H7 (cell line): ENCODE measurements around the gene ISLR. TPM values are rescaled to one million over a fixed set of nuclear protein-coding genes. Genes with fewer than 3 reads are reported as not detected.
A peak's percentile ranks its signal among the peaks of the same experiment; 100 is the strongest.
"Not testable (repeated sequence)": the region's sequence is repeated elsewhere in the genome, so short reads cannot be mapped to it uniquely, and the experiment has no call there.

Experiments
- DNase-seq: peaks from one replicate; pipeline ENCODE4 v3.0.0; 2012
- H3K27me3 ChIP-seq: 2 replicates; pipeline ENCODE4 v1.6.0; 2011; ENCODE audit warnings: mild to moderate bottlenecking, low read length; ENCODE audit not compliant: control insufficient read depth, insufficient read depth
- H3K36me3 ChIP-seq: replicated peaks from 2 replicates; pipeline ENCODE4 v1.5.1; 2011; ENCODE audit warnings: low read length; ENCODE audit not compliant: control insufficient read depth, insufficient read depth
- H3K4me3 ChIP-seq: 2 replicates; pipeline ENCODE4 v1.5.1; 2011; ENCODE audit warnings: low read depth, mild to moderate bottlenecking, control low read depth, low read length, moderate library complexity; ENCODE audit not compliant: insufficient read depth
- total RNA-seq: library from RNA; depleted of rRNA; stranded (reverse); fragments of >200 nt; shearing (Covaris generic); gene quantifications from 2 replicates; pipeline ENCODE4 v1.2.3, GENCODE V29; 2014

Gene ISLR
- total RNA-seq, 1 experiment from 2014 or later = 20.5 TPM

DNA sequence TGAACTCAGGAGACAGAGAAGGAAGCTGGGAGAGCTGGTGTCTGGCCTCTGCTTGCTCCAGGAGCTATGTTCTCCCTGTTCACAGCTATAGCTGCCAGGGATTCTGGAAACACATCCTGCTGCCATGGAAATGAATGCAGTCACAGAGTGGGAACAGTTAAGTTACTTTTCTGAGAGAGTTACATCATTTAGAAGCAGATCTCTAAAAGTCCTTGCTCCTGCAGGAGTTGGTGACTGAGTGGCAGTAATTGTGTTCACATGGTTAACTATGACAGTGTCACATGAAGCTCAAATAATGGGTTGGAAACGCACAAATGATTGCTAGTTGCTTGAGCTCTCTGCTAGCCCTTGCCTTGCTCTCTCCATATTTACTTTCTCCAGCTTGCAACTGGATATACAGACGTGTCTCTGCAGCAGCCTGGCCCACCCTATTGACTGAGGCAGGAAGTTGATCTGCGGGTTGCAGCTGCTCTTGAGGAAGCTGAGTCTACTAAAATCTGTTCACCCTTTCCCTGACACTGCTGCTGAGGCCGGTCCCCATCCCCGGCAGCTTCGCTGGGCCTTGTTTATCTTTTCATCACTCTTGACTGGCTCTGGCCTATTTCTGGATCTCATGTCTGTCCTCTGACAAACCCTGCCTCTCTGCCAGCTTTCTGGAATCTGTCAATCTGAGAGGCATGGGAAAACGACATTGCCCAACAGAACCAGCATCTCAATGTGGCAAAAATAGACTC is 16.7 kb upstream of the ISLR start:
- Histone ChIP-seq H3K36me3 (no peaks in the 10 kb centered on the region), H3K27me3 (no peaks in the 10 kb centered on the region), H3K4me3 (no peak overlapping the region)
- no peak for DNase-seq

DNA sequence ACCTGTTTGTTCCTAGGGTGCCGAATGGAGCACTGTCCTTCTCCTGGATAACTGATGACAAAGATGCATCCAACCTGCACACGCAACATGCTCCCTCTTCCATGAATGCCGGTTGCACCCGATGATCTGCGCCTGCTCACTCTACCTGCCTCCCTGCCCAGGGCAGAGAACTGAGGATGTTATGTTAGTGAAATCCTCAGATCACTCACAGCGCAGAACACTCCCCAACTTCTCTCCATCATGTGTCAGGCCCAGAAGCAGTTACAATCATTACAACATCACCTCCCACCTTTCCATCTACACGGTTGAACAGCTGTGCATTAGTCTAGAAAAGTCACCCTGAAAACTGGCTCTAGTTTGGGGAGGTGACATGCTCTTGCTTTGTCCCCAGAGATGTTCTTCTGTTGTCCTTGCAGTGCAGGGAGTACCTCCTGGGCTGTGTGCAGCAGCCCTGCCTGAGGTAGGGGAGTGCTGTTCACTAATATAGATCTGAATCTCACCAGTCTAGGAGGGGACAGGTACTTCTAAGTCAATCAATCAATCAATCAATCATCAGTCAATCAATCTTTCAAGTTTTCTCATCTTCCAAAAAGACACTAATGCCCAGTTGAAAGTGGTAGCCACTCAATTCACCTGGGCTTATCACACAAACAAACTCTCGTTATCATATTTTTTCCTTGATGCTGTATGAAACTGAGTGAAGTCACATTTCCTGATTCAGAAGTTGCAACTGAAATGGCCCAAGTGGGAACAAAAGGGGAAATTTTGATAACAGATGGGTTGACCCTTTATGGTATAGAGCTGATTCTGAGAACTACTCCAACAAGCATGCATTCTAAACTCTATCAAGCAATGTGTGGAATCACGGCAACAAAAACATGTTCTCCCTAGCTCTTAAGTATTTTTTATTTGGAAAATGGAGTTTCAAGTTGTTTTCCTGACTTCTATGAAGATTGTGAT is 15.4 kb upstream of the ISLR start:
- no peak for DNase-seq
- Histone ChIP-seq H3K4me3 (no peak overlapping the region), H3K36me3 (no peaks in the 10 kb centered on the region), H3K27me3 (no peaks in the 10 kb centered on the region)

DNA sequence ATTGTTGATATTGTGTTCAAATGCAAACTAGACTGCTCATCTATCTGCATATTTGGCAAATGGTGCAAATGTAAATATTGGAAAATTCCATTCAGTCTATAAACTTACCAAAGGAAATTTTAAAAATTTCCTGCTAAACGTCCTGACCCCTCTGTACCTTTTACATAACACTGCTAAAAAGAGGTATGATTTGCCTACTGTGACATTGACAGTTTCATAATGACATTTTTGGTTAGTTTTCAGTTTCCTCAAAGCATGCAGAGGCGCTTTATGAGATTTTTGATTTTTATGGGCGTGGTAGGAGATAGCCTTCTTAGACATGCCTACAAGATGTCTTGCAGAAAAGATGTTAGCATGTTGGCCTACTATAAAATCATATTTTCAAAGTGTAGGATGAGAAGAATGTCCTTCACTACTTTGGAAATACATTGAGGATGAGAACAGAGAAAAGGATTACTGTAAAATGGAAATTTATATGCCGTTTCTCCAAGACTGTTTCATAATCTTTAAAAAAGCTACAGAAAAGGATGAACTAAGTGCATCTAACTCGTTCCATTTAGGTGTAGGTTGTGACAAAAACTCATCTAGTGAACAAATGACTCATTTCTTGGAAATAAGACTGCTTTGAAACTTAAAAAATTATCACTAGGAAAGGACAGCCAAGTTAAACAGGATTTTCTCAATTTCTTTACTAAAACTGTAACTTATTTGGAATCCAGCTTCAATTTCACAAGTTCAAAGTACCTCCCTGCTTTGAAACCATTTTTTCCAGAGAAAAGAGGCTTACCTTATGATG is 14.5 kb upstream of the ISLR start:
- Histone ChIP-seq H3K4me3 (no peak overlapping the region), H3K36me3 (no peaks in the 10 kb centered on the region), H3K27me3 (no peaks in the 10 kb centered on the region)
- no peak for DNase-seq

DNA sequence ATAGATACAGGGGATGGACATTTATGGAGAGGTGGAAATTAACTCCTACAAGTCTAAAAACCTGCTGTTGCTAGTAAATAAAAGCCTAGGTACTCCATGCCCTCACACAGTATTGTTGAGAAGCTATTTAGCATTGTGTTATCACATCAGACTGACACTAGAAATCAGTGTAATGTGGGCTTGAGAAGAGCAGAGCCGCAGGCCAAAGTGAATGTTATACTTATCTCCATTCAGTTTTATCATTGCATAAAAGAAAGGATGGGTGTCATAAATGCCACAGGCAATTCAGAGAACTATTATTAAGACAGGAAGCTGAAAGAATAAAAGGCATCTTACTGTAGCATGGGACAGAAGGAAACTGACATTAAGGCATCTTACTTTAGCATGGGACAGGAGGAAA is 13.7 kb upstream of the ISLR start:
- no peaks in the 10 kb centered on the region for H3K27me3 ChIP-seq
- no peaks in the 10 kb centered on the region for H3K36me3 ChIP-seq
- no peak overlapping the region for H3K4me3 ChIP-seq
- DNase-seq = no peak

DNA sequence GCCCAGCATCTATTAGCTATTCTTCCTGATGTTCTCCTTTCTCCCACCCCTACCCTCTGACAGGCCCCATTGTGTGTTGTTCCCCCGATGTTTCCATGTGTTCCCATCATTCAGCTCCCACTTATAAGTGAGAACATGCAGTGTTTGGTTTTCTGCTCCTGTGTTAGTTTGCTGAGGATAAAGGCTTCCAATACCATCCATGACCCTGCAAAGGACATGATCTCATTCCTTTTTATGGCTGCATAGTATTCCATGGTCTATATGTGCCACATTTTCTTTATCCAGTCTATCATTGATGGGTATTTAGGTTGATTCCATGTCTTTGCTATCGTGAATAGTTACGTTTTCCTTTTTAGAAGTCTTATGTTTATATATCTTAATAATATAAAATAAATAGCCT is 13.1 kb upstream of the ISLR start:
- H3K27me3 ChIP-seq, H3K4me3 ChIP-seq, DNase-seq, H3K36me3 ChIP-seq: not testable (repeated sequence)

DNA sequence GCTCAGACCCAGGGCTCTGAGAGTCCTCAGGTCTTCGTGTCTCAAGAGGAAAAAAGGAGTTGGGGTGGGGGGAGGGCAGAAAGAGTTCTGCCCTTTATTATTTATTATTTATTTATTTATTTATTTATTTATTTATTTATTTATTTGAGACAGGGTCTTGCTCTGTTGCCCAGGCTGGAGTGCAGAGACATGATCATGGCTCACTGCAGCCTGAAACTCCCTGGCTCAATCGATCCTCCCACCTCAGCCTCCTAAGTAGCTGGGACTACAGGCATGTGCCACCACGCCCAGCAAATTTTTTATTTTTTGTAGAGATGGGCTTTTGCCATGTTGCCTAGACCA is 11.3 kb upstream of the ISLR start:
- H3K4me3 ChIP-seq, DNase-seq, H3K36me3 ChIP-seq, H3K27me3 ChIP-seq: not testable (repeated sequence)

DNA sequence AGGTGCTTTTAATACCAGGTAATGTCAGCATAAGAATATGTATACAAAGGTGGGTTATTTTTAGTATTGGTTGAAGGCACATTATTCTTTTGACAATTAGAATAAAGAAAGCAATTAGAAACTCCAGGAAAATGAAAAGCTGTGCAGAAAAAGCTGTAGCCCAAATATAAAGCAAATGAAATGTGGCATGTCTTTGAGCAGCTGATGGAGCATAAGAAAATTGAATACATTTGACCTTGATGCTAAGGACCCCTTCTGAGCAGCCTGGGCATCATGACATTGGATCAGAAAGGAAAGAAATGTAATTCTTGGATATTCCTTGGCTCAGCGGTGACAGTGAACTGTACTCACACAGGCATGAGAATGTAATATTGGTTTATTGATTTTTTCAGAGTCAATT is 8.0 kb upstream of the ISLR start:
- no peak for DNase-seq
- Histone ChIP-seq H3K27me3 (no peaks in the 10 kb centered on the region), H3K4me3 (no peak overlapping the region), H3K36me3 (no peaks in the 10 kb centered on the region)

DNA sequence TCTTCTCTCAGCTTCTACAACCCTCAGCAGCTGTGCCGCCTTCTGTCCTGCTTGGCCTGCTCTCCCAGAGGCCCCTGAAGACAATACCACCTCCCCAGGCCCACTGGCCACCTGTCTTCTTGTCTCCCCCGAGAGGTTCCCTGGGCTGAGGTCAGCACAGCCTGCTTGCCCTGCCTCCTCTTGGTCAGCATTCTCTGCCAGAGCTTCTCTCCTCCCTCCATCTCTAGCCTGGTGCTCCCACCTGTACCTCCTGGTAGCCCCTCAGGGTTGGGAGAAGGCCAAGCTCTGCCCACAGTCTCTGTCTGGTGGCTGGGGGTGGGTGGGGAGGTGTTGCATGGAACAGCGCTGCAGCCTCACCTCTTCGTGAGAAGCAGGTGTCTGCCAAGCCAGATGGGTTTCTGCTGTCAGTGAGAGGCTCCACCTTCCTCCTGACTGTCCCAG is 5.6 kb upstream of the ISLR start:
- Histone ChIP-seq H3K4me3 (no peak overlapping the region), H3K36me3 (no peaks in the 10 kb centered on the region), H3K27me3 (no peaks in the 10 kb centered on the region; the same call in 1 of the 2 replicates)
- peak; percentile 19 for DNase-seq

DNA sequence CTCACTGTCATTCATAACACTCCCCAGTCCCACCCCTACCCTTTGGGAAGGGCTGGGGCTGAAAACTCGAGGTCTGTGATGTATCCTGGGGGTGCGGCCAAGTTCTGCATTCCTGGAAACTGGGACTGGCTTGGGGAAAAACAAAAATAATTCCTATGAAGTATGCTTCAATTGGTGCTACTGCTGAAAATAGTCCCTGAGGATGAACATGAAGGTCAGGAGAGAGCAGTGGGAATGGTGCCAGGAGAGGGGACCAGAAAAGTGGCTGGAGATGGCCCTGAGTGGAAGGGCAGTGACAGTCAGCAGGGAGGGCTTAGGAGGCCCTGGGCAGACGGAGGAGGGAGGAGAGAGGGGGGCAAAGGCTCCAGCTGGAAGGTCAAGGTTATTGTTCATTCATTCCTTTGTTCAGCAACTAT is 4.8 kb upstream of the ISLR start:
- H3K27me3 ChIP-seq = no peaks in the 10 kb centered on the region; the same call in 1 of the 2 replicates
- H3K4me3 ChIP-seq = no peak overlapping the region
- H3K36me3 ChIP-seq = no peaks in the 10 kb centered on the region
- DNase-seq = no peak

DNA sequence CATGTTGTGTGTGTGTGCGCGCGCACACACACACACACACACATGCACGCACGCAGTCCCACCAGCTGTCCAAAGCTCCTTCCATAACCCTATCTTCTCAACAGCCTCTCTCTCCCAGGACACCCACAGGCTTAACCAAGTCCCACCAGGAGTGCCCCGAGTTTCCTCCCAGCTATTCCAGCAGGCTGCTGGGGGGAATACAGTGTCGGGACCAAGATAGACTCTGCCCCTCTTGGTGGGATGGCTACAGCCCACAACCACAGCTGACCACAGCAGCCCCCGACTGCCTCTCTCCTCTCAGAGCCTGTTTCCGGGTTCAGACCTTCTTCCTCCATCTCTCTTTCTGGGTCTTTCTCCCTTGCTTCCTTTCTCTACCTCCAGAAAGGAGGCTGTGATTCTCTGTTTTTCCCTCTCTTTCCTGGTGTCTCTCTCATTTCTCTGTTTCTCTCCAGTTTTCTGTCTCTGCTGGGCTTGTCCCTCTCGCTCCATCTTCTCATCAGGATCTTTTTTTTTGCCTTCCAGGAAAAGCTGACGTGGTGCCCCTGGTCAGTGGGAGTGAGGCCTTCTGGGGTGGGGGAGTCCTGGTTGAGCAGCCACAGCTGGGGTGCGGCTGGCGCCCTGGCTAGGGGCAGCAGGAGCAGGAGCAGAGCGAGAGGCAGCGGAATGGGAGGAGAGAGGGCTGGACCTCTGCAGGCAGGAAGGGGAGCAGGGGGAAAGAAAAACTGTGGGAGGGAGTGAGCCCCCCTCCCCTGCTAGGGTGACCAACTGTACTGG is 3.3 kb upstream of the ISLR start:
- Histone ChIP-seq H3K36me3 (no peaks in the 10 kb centered on the region), H3K27me3 (no peaks in the 10 kb centered on the region; the same call in 1 of the 2 replicates), H3K4me3 (no peak overlapping the region)
- peak; percentile 29 for DNase-seq

DNA sequence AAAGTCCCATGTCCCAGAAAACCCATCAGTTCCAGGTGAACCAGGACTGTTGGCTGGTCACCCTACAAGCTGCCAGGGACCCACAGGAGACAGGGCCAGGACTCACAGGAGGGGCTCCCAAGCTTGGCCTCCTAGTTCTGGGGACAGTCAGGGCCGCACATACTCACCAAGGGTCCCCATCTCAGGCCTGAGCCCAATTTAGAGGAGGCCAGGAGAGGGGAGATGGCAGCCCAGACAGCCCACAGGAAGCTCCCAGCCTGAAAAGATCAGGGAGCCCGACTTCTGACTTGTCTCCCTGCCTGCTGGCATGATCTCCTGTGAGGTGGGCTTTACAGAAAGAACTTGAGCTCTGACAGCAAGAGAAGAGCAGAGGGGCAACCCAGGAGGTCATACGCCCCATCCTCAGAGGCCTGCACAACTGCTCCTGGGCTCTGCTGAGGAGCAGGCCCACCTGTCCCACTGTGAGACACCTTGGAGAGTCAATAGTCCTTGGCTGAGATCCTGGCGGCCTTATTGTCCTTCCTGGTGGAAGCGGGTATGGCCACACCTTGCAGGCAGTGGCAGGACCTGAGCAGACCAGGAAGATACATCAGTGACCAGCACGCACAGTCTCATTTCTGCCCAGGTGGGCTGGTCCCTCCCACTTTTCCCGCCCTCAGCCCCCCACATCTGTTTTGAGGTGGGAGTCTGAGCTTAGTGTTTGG is 2.5 kb upstream of the ISLR start:
- DNase-seq = no peak
- Histone ChIP-seq H3K36me3 (no peaks in the 10 kb centered on the region), H3K27me3 (no peaks in the 10 kb centered on the region; the same call in 1 of the 2 replicates), H3K4me3 (no peak overlapping the region)

DNA sequence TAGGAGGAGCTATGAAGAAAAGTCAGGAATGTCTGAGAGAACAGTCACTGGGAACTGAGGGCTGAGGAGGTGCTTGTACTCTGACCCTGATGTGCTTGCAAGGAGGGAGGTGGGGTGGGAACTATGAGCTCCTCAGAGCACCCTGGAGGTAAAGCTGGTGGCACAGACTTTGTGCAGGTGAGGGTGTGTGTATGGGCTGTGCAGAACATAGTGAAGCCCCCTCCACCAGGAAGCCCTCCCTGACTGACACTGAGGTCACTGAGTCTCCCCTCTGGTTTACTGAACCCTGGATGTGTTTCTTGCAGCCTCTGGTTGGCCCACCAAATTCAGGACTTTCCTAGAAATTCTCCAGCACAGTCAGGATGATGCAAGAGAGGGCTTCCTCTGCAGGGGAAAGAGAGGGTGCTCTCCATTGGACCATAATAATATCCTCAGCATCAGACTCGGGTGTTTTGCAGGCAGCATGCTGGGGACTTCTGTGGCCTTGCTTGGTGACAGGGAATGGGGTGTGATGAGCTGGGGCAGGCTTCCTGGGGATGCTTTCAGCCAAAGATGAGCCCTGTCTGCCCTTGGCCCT is 1.5 kb upstream of the ISLR start:
- DNase-seq = no peak
- Histone ChIP-seq H3K27me3 (no peaks in the 10 kb centered on the region; the same call in 1 of the 2 replicates), H3K36me3 (no peaks in the 10 kb centered on the region), H3K4me3 (no peak overlapping the region)

DNA sequence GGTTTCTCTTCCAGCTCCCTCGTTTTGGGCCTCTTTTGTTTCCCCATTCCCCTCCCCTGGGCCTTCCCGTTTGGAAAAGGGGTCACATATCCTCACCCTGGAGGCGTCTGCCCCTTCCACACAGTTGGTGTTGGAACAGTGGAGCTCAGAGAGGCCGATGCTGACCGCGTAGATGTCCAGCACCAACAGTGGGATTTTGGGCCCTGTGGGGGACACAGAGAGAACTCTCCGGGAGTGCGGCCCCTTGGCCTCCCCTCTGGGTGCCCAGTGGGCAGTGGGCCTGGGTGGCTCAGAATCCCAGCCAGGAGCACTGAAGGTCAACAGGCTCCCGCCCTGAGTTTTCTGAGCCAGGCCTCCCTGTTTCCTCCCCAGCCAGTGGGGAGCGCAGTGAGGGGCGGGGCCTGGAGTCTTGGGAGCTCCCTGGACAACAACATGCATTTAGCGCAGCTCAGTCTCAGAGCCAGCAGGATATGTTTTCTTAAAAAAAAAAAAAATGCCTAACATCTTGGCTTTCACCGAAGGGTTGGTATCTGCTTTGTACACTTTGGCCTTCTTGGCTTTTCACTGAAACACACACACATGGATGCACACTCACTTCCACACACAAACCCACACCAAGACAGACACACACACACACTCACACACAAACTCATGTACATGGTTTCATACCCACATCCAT is 670 bp upstream of the ISLR start:
- Histone ChIP-seq H3K27me3 (no peaks in the 10 kb centered on the region; the same call in 1 of the 2 replicates), H3K36me3 (no peaks in the 10 kb centered on the region), H3K4me3 (no peak overlapping the region)
- peak; percentile 87 for DNase-seq
